Cardiac muscle cell (in vitro differentiated cells and primary cell): ENCODE data around the gene EPSTI1. TPM values are rescaled to one million over a fixed set of nuclear protein-coding genes. Genes with fewer than 3 reads are reported as not detected.
A peak's percentile ranks its signal among the peaks of the same experiment; 100 is the strongest.
"Not testable (repeated sequence)": the region's sequence is repeated elsewhere in the genome, so short reads cannot be mapped to it uniquely, and the experiment has no call there.

ENCODE experiments used
- DNase-seq, 2 donors: peaks; one replicate each; pipeline versions ENCODE4 v3.0.0 to v3.0.0-alpha.2; 2010 to 2017; ENCODE audit warnings: low read depth in 1 of 2, low spot score in 1 of 2
- H3K27ac ChIP-seq: fragments of 200-600 bp; sonication (generic); 2 replicates; pipeline ENCODE4 v1.5.1; 2016
- H3K27me3 ChIP-seq: fragments of 200-600 bp; sonication (generic); 2 replicates; pipeline ENCODE4 v1.6.0; 2016; ENCODE audit warnings: control low read depth
- H3K36me3 ChIP-seq: fragments of 200-600 bp; sonication (generic); 2 replicates; pipeline ENCODE4 v1.5.1; 2016; ENCODE audit warnings: control low read depth
- H3K4me1 ChIP-seq: fragments of 200-600 bp; sonication (generic); 2 replicates; pipeline ENCODE4 v1.8.1; 2017; ENCODE audit warnings: low read depth, mild to moderate bottlenecking, mixed run types
- H3K4me3 ChIP-seq: fragments of 200-600 bp; sonication (generic); 2 replicates; pipeline ENCODE4 v1.5.1; 2016; ENCODE audit warnings: mild to moderate bottlenecking
- H3K9me3 ChIP-seq: fragments of 200-600 bp; sonication (generic); 2 replicates; pipeline ENCODE4 v1.5.1; 2017; ENCODE audit warnings: low read depth, mild to moderate bottlenecking, control low read depth
- polyA plus RNA-seq: library from polyadenylated mRNA; unstranded; fragments of >200 nt; fragmentation: Nextera tagmentation; extraction: Ambion mirVana; gene quantifications from 2 replicates; pipeline ENCODE4 v1.2.1, GENCODE V29; 2016
- total RNA-seq: library from RNA; depleted of rRNA; stranded (reverse); fragments of >200 nt; gene quantifications from 2 replicates; pipeline ENCODE4 v1.2.3, GENCODE V29; 2016
- TF ChIP-seq, protein P1 (sequence below): IDR thresholded peaks from 2 replicates; pipeline ENCODE4 v1.5.1; 2012; ENCODE audit warnings: low read depth, mild to moderate bottlenecking, low read length

Gene EPSTI1
- total and polyA plus RNA-seq, 2 experiments from 2014 or later: 11.8 to 11.9 TPM

DNA sequence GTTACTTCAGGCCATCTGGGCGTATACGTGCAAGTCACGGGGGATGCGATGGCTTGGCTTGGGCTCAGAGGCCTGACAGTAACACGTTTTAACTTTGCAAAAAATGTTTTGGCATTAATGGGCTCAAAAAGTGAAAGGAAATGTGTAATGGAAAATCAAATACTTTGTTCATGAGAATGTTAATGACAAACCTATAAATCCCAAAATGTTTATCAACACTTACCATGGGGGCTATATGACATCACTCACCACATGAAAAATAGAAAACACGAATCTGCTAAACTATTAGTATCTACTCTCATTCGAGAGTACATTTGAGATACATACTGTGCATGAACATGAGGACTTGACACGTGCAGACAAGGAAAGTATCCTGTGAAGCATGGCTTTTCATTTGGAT, 119.0 kb downstream of the EPSTI1 start:
- TF ChIP-seq, protein P1, sequence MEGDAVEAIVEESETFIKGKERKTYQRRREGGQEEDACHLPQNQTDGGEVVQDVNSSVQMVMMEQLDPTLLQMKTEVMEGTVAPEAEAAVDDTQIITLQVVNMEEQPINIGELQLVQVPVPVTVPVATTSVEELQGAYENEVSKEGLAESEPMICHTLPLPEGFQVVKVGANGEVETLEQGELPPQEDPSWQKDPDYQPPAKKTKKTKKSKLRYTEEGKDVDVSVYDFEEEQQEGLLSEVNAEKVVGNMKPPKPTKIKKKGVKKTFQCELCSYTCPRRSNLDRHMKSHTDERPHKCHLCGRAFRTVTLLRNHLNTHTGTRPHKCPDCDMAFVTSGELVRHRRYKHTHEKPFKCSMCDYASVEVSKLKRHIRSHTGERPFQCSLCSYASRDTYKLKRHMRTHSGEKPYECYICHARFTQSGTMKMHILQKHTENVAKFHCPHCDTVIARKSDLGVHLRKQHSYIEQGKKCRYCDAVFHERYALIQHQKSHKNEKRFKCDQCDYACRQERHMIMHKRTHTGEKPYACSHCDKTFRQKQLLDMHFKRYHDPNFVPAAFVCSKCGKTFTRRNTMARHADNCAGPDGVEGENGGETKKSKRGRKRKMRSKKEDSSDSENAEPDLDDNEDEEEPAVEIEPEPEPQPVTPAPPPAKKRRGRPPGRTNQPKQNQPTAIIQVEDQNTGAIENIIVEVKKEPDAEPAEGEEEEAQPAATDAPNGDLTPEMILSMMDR: no peak
- Histone ChIP-seq H3K4me1 (no peaks in the 10 kb centered on the region), H3K27ac (no peak overlapping the region), H3K36me3 (no peaks in the 10 kb centered on the region), H3K4me3 (no peak overlapping the region), H3K27me3 (peaks cover 17% of the 10 kb centered on the region), H3K9me3 (no peaks in the 10 kb centered on the region)
- no peak for DNase-seq

DNA sequence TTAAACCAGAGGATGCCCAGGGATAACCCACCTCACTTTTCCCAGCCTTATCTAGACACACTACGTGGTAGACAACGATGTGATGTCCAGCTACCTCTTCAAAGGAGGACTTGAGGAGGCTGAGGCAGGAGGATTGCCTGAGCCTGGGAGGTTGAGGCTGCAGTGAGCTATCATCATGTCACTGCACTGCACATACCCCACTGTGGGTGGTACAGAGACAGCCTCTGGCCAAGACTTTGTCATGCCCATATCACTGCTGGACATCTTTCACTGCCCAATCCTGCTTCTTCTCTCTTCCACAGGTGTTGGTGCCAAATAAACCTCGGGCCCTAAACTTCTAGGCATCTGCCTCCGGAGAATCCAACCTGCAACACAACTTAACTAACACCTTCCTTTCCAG, 124.8 kb downstream of the EPSTI1 start:
- TF ChIP-seq, protein P1: no peak
- Histone ChIP-seq H3K27ac (no peak overlapping the region), H3K4me3 (no peak overlapping the region), H3K27me3 (peaks cover 6% of the 10 kb centered on the region), H3K36me3 (no peaks in the 10 kb centered on the region), H3K4me1 (no peaks in the 10 kb centered on the region), H3K9me3 (no peaks in the 10 kb centered on the region)
- no peak for DNase-seq

DNA sequence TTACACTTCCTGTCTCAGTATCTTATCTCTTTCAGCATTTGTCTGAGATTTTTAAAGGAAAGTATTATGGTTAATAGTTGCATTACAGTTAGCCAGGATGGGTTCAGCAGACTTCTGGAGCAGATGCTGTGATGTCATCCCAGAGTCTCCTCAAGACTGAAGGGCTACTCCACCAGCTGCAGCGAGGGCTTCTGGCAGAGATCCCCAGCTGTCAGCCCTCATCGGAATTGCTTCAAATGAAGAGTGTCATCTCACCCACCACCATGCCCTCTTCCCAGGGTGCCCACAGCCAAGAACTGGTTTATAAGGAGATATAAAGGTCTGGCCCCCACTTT, 126.3 kb downstream of the EPSTI1 start:
- TF ChIP-seq, protein P1: no peak
- no peaks in the 10 kb centered on the region for H3K9me3 ChIP-seq
- H3K4me1 ChIP-seq: no peaks in the 10 kb centered on the region
- no peaks in the 10 kb centered on the region for H3K36me3 ChIP-seq
- H3K4me3 ChIP-seq: no peak overlapping the region
- no peaks in the 10 kb centered on the region for H3K27me3 ChIP-seq
- no peak overlapping the region for H3K27ac ChIP-seq
- DNase-seq: peak in 1 of 2 donors; percentile 61

DNA sequence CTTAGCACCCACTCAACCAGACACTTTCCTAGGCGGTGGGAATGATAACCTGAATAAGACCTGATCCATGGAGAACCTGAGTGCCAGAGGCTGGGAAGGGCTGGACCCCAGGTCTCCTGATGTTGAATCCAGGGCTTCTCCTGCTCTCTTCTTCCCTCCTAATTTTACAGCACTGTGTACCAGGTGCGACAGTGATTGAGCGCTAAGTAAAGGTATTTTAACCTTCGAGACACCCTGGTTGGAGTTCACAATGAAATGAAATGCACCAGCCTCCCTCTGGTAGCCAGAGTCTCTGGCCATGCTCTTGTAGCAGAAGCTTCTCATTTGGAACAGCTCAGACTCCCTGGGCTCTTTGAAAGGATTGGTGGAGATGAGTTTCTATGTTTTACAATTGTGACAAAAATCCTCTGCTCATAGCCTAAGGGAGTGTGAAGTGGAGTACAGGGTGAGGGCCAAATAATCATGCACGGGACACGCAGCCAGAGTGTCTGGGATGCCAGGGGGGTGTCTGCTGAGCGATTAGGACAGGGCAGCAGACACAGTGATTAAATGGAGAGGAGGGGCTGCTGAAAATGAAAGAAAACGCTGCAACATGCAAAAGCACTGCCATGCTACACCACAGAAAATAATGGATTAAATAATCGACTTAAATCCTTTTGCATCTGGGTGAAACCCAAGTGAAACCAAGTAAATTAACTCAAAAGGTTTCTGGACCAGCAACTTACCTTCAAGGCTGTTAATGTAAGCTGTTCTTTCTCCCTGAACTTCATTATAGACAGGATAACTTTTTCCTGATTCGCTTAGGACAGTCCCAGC, 126.9 kb downstream of the EPSTI1 start:
- Histone ChIP-seq H3K27ac (no peak overlapping the region), H3K9me3 (no peaks in the 10 kb centered on the region), H3K27me3 (no peaks in the 10 kb centered on the region), H3K36me3 (no peaks in the 10 kb centered on the region), H3K4me3 (no peak overlapping the region), H3K4me1 (no peaks in the 10 kb centered on the region)
- TF ChIP-seq, protein P1: no peak
- no peak for DNase-seq

DNA sequence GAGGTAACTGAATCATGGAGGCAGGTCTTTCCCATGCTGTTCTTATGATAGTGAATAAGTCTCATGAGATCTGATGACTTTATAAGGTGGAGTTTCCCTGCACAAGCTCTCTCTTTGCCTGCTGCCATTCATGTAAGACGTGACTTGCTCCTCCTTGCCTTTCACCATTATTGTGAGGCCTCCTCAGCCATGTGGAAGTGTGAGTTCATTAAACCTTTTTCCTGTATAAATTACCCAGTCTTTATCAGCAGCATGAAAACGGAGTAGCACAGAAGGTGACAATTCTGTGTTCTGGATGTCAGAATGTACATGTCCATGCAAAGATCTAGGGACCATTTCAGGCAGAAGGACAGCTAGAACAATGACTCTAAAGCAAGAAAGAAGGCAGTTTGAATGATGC, 129.7 kb downstream of the EPSTI1 start:
- not testable (repeated sequence) for DNase-seq, H3K36me3 ChIP-seq, H3K4me1 ChIP-seq, H3K9me3 ChIP-seq, H3K27ac ChIP-seq, H3K4me3 ChIP-seq, H3K27me3 ChIP-seq

DNA sequence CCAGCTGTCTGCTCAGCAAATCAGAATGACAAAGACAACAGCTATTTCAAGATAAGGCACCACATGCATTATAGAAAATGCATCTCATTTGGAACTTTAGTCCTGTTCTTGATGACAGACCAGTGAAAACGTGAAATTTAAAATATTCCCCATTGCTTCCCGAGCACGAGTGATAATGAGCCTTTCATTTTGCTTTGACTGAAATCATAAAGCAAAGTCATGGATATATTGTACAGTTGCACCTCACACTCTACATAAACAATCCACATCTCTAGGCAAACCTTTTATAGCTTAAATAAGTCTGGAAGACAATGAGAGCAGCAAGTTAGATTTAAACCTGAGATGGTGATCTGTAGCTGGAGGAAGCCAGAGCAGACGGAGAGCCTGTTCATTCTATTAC, 131.6 kb downstream of the EPSTI1 start:
- H3K4me3 ChIP-seq: no peak overlapping the region
- H3K36me3 ChIP-seq: no peaks in the 10 kb centered on the region
- no peaks in the 10 kb centered on the region for H3K4me1 ChIP-seq
- H3K27me3 ChIP-seq: no peaks in the 10 kb centered on the region
- DNase-seq: no peak
- TF ChIP-seq, protein P1: no peak
- H3K27ac ChIP-seq: no peak overlapping the region
- H3K9me3 ChIP-seq: no peaks in the 10 kb centered on the region
